ENCODE data around the gene ALG1. TPM values are rescaled to one million over a fixed set of nuclear protein-coding genes. Genes with fewer than 3 reads are reported as not detected.
"Not testable (repeated sequence)": the region's sequence is repeated elsewhere in the genome, so short reads cannot be mapped to it uniquely, and the experiment has no call there.

Gene ALG1
- total RNA-seq, 1 donor from 2014 or later, result 23.1 TPM

DNA sequence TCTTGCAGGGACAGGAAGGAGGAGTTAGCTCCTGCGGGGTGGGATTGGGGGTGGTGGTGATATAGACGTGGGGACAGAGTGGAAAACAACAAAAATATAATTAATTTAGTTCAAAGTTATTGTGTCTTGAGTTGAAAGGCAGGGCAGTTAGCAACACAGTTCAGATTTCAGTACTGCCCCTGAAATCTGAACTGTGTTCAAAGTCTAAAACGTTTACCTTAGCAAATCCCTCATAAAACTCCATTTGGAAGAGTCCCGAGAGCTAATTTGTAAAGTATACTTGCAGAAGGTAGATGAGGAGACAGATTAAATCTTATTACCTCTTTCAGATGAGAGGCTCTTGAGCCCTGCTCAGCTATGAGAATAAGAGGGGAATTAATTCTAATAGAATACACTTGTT is 27.5 kb downstream of the ALG1 start:
- H3K9me3 ChIP-seq (ENCODE audit: insufficient read depth, low read depth, low read length); H3K27me3 ChIP-seq (ENCODE audit: insufficient read depth, low read length); H3K9ac ChIP-seq (ENCODE audit: low read length); FAIRE-seq; H3K4me2 ChIP-seq (ENCODE audit: low read length); DNase-seq (ENCODE audit: low read depth); H3K27ac ChIP-seq (ENCODE audit: low read depth, low read length); H3K27ac Mint-ChIP-seq (ENCODE audit: unreplicated experiment); H3K27me3 Mint-ChIP-seq (ENCODE audit: low read depth, unreplicated experiment); H4K20me1 ChIP-seq (ENCODE audit: insufficient read depth, low read length); H3K36me3 ChIP-seq (ENCODE audit: insufficient read depth, low read length); H3K4me1 ChIP-seq (ENCODE audit: insufficient read depth, low read length); H3K36me3 Mint-ChIP-seq (ENCODE audit: low read depth, unreplicated experiment); H2AFZ ChIP-seq (ENCODE audit: low read depth, low read length); H3K4me3 ChIP-seq (ENCODE audit: insufficient read depth, low read depth, low read length); H3K9me3 Mint-ChIP-seq (ENCODE audit: unreplicated experiment); H3K79me2 ChIP-seq (ENCODE audit: insufficient read depth, low read length); H3K4me1 Mint-ChIP-seq (ENCODE audit: low read depth, unreplicated experiment): not testable (repeated sequence)
- peak overlapping the region; percentile 80 for H3K4me3 Mint-ChIP-seq (ENCODE audit: unreplicated experiment)

DNA sequence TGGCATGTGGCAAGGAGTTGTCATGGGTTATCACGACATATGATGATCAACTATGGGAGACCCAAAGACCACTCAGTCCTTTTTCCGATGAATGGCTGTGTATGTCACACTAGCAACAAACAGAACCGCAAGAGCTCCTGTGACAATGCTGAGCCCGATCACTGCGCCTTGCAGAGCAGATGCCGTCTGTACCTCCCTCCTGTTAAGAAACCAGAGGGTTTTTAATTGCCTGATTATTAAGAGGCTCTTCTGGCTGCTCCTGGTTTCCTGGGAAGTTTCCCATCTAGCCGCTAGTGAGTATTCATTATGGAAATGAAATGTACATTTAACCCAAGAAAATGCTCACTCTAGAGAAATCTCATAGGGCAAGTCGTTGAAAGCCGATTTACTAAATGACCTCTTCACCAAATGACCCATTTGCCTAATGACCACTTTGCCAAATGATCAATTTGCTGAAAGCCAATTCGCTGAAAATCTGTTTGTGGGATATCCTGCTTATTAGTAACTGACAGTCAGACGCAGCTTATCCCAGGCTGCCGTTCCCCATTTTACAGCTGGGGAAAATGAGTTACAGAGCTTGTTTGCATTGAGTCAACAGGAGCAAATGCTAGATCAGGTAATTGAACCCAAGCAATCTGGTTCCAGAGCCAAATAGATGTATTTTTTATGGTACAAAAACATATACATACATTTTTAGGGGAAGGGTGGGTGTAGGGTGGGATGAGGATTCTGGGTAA is 31.8 kb downstream of the ALG1 start:
- H3K27me3 ChIP-seq (ENCODE audit: insufficient read depth, low read length); H3K79me2 ChIP-seq (ENCODE audit: insufficient read depth, low read length); H2AFZ ChIP-seq (ENCODE audit: low read depth, low read length); H3K36me3 ChIP-seq (ENCODE audit: insufficient read depth, low read length); H3K9me3 ChIP-seq (ENCODE audit: insufficient read depth, low read depth, low read length); H3K27ac Mint-ChIP-seq (ENCODE audit: unreplicated experiment); H3K4me2 ChIP-seq (ENCODE audit: low read length); FAIRE-seq; H3K27me3 Mint-ChIP-seq (ENCODE audit: low read depth, unreplicated experiment); H3K4me1 Mint-ChIP-seq (ENCODE audit: low read depth, unreplicated experiment); H3K4me3 Mint-ChIP-seq (ENCODE audit: unreplicated experiment); H3K4me1 ChIP-seq (ENCODE audit: insufficient read depth, low read length); H3K9ac ChIP-seq (ENCODE audit: low read length); H3K27ac ChIP-seq (ENCODE audit: low read depth, low read length); H3K36me3 Mint-ChIP-seq (ENCODE audit: low read depth, unreplicated experiment); H3K4me3 ChIP-seq (ENCODE audit: insufficient read depth, low read depth, low read length); H4K20me1 ChIP-seq (ENCODE audit: insufficient read depth, low read length); DNase-seq (ENCODE audit: low read depth); H3K9me3 Mint-ChIP-seq (ENCODE audit: unreplicated experiment): not testable (repeated sequence)

- not testable (repeated sequence) for H2AFZ ChIP-seq (ENCODE audit: low read depth, low read length); H3K4me3 Mint-ChIP-seq (ENCODE audit: unreplicated experiment); H3K4me1 Mint-ChIP-seq (ENCODE audit: low read depth, unreplicated experiment); H3K9me3 Mint-ChIP-seq (ENCODE audit: unreplicated experiment); H3K4me2 ChIP-seq (ENCODE audit: low read length); H4K20me1 ChIP-seq (ENCODE audit: insufficient read depth, low read length); DNase-seq (ENCODE audit: low read depth); FAIRE-seq; H3K9ac ChIP-seq (ENCODE audit: low read length); H3K4me3 ChIP-seq (ENCODE audit: insufficient read depth, low read depth, low read length); H3K27ac ChIP-seq (ENCODE audit: low read depth, low read length); H3K36me3 Mint-ChIP-seq (ENCODE audit: low read depth, unreplicated experiment); H3K4me1 ChIP-seq (ENCODE audit: insufficient read depth, low read length); H3K27me3 ChIP-seq (ENCODE audit: insufficient read depth, low read length); H3K27me3 Mint-ChIP-seq (ENCODE audit: low read depth, unreplicated experiment); H3K36me3 ChIP-seq (ENCODE audit: insufficient read depth, low read length); H3K79me2 ChIP-seq (ENCODE audit: insufficient read depth, low read length); H3K9me3 ChIP-seq (ENCODE audit: insufficient read depth, low read depth, low read length); H3K27ac Mint-ChIP-seq (ENCODE audit: unreplicated experiment)
These were observed 33.4 kb downstream of the ALG1 start for GRCh38 chr16:5105039-5105438.

DNA sequence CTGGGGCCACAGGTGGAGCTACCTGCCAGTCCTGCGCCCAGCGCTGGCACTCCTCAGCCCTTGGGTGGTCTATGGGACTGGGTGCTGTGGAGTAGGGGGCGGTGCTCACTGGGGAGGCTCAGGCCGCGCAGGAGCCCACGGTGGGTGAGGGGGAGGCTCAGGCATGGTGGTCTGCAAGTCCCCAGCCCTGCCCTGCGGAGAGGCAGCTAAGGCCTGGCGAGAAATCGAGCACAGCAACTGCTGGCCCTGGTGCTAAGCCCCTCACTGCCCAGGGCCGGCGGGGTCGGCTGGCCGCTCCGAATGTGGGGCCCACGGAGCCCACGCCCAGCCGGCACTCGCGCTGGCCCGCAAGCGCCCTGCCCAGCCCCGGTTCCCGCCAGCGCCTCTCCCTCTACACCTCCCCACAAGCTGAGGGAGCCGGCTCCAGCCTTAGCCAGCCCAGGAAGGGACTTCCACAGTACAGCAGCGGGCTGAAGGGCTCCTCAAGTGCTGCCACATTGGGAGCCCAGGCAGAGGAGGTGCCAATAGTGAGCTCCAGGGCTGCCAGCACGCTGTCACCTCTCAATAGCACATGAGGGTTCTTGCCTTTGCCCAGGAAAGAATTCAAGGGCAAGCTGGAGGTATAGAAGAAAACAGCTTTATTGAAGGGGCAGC is 37.0 kb downstream of the ALG1 start:
- no peak overlapping the region for H3K27ac Mint-ChIP-seq (ENCODE audit: unreplicated experiment)
- H3K27me3 Mint-ChIP-seq (ENCODE audit: low read depth, unreplicated experiment), result peaks cover 5% of the 10 kb centered on the region
- H2AFZ ChIP-seq (ENCODE audit: low read depth, low read length), result no peak overlapping the region
- H3K9ac ChIP-seq (ENCODE audit: low read length), result no peak overlapping the region
- no peaks in the 10 kb centered on the region for H3K36me3 ChIP-seq (ENCODE audit: insufficient read depth, low read length)
- H3K9me3 ChIP-seq (ENCODE audit: insufficient read depth, low read depth, low read length), result no peaks in the 10 kb centered on the region
- H4K20me1 ChIP-seq (ENCODE audit: insufficient read depth, low read length), result no peaks in the 10 kb centered on the region
- H3K4me1 ChIP-seq (ENCODE audit: insufficient read depth, low read length), result no peaks in the 10 kb centered on the region
- H3K36me3 Mint-ChIP-seq (ENCODE audit: low read depth, unreplicated experiment), result no peaks in the 10 kb centered on the region
- no peak overlapping the region for H3K27ac ChIP-seq (ENCODE audit: low read depth, low read length)
- FAIRE-seq (no peak), DNase-seq (ENCODE audit: low read depth) (no peak)
- H3K27me3 ChIP-seq (ENCODE audit: insufficient read depth, low read length), result no peaks in the 10 kb centered on the region
- no peak overlapping the region for H3K4me3 Mint-ChIP-seq (ENCODE audit: unreplicated experiment)
- no peaks in the 10 kb centered on the region for H3K79me2 ChIP-seq (ENCODE audit: insufficient read depth, low read length)
- TF ChIP-seq CTCF (IDR thresholded peaks at IDR 0.05; ENCODE audit: insufficient read depth, low read depth, low read length), result no peak
- TF ChIP-seq EZH2 (IDR thresholded peaks at IDR 0.05; ENCODE audit: insufficient read depth, low read length), result no peak
- no peak overlapping the region for H3K4me2 ChIP-seq (ENCODE audit: low read length)
- H3K9me3 Mint-ChIP-seq (ENCODE audit: unreplicated experiment), result no peaks in the 10 kb centered on the region
- no peaks in the 10 kb centered on the region for H3K4me1 Mint-ChIP-seq (ENCODE audit: low read depth, unreplicated experiment)
- no peak overlapping the region for H3K4me3 ChIP-seq (ENCODE audit: insufficient read depth, low read depth, low read length)

GRCh38 chr16:5110933-5111332 is 39.3 kb downstream of the ALG1 start:
- not testable (repeated sequence) for H3K36me3 ChIP-seq (ENCODE audit: insufficient read depth, low read length); FAIRE-seq; H2AFZ ChIP-seq (ENCODE audit: low read depth, low read length); H3K36me3 Mint-ChIP-seq (ENCODE audit: low read depth, unreplicated experiment); H3K9ac ChIP-seq (ENCODE audit: low read length); H4K20me1 ChIP-seq (ENCODE audit: insufficient read depth, low read length); H3K4me3 Mint-ChIP-seq (ENCODE audit: unreplicated experiment); H3K79me2 ChIP-seq (ENCODE audit: insufficient read depth, low read length); H3K4me3 ChIP-seq (ENCODE audit: insufficient read depth, low read depth, low read length); H3K4me2 ChIP-seq (ENCODE audit: low read length); H3K9me3 ChIP-seq (ENCODE audit: insufficient read depth, low read depth, low read length); H3K4me1 Mint-ChIP-seq (ENCODE audit: low read depth, unreplicated experiment); H3K27me3 Mint-ChIP-seq (ENCODE audit: low read depth, unreplicated experiment); H3K27ac Mint-ChIP-seq (ENCODE audit: unreplicated experiment); H3K4me1 ChIP-seq (ENCODE audit: insufficient read depth, low read length); DNase-seq (ENCODE audit: low read depth); H3K27ac ChIP-seq (ENCODE audit: low read depth, low read length); H3K9me3 Mint-ChIP-seq (ENCODE audit: unreplicated experiment); H3K27me3 ChIP-seq (ENCODE audit: insufficient read depth, low read length)

All from astrocyte (in vitro differentiated cells and primary cell).